Stimulated activated CD4-positive, alpha-beta T cell treated with anti-CD3 and anti-CD28 coated beads, Interleukin-4, amount 100 ng/mL, for 1 hour (primary cell): Measurements from ENCODE around the gene TAS2R9.
"Not testable (repeated sequence)": the region's sequence is repeated elsewhere in the genome, so short reads cannot be mapped to it uniquely, and the experiment has no call there.

Experiments used
- DNase-seq: peaks from one replicate; pipeline ENCODE4 v3.0.0-alpha.2; 2020

TAS2R9 gene

GRCh38 chr12:10810068-10810467 lies at the start of gene TAS2R9:
TSS of gene TAS2R9 (minus strand) at chr12:10810168. CDS start at chr12:10810075, 93 bp downstream.
- no peak for DNase-seq

GRCh38 chr12:10855807-10856206 lies 45.8 kb upstream of the TAS2R9 start:
- DNase-seq = no peak

GRCh38 chr12:10853776-10854175 lies 43.8 kb upstream of the TAS2R9 start:
- DNase-seq = no peak

GRCh38 chr12:10851243-10851858 lies 41.4 kb upstream of the TAS2R9 start:
- DNase-seq = no peak

GRCh38 chr12:10849425-10849878 lies 39.5 kb upstream of the TAS2R9 start, which contains the start of gene PRR4:
TSS of gene PRR4 (minus strand) at chr12:10849475. CDS start at chr12:10849437, 38 bp downstream.
- no peak for DNase-seq

GRCh38 chr12:10847744-10848143 lies 37.8 kb upstream of the TAS2R9 start:
- DNase-seq = no peak

- DNase-seq = no peak
Observed at GRCh38 chr12:10842862-10843261, 32.9 kb upstream of the TAS2R9 start.

- DNase-seq = no peak
Observed at GRCh38 chr12:10838461-10838860, 28.5 kb upstream of the TAS2R9 start.

GRCh38 chr12:10829994-10830393 lies 20.0 kb upstream of the TAS2R9 start:
- no peak for DNase-seq

GRCh38 chr12:10826258-10826657 lies 16.3 kb upstream of the TAS2R9 start, which contains the start of gene TAS2R10:
TSS of gene TAS2R10 (minus strand) at chr12:10826358. CDS start at chr12:10826269, 89 bp downstream.
- no peak for DNase-seq

GRCh38 chr12:10824957-10825356 lies 15.0 kb upstream of the TAS2R9 start:
- DNase-seq = no peak

- DNase-seq = no peak
Observed at GRCh38 chr12:10811883-10812536, 2.0 kb upstream of the TAS2R9 start.

GRCh38 chr12:10807186-10807585 lies 2.8 kb downstream of the TAS2R9 start, which contains the start of gene TAS2R8:
TSS of gene TAS2R8 (minus strand) at chr12:10807286. CDS start at chr12:10806980, 306 bp downstream.
- DNase-seq = no peak

GRCh38 chr12:10802587-10802986 lies 7.4 kb downstream of the TAS2R9 start, which contains the start of gene TAS2R7:
TSS of gene TAS2R7 (minus strand) at chr12:10802627. CDS start at chr12:10802570, 57 bp downstream.
- DNase-seq = no peak

GRCh38 chr12:10801741-10802140 lies 8.2 kb downstream of the TAS2R9 start:
- no peak for DNase-seq

GRCh38 chr12:10794222-10794621 lies 15.7 kb downstream of the TAS2R9 start:
- DNase-seq = no peak

- DNase-seq = not testable (repeated sequence)
Observed at GRCh38 chr12:10791769-10792168, 18.2 kb downstream of the TAS2R9 start.

- no peak for DNase-seq
Observed at GRCh38 chr12:10783252-10783651, 26.7 kb downstream of the TAS2R9 start.

- no peak for DNase-seq
Observed at GRCh38 chr12:10779103-10779502, 30.9 kb downstream of the TAS2R9 start.

- DNase-seq = no peak
Observed at GRCh38 chr12:10771132-10771733, 38.7 kb downstream of the TAS2R9 start.

- no peak for DNase-seq
Observed at GRCh38 chr12:10759657-10760056, 50.3 kb downstream of the TAS2R9 start.
